GM12872 (cell line): ENCODE measurements around the gene MYO3A.
A peak's percentile ranks its signal among the peaks of the same experiment; 100 is the strongest.

Experiments
- TF ChIP-seq, protein P1 (sequence below): IDR thresholded peaks from 3 replicates; pipeline ENCODE4 v1.5.1; 2011; ENCODE audit warnings: low read depth, mild to moderate bottlenecking, low read length, moderate library complexity; ENCODE audit not compliant: insufficient read depth

Gene MYO3A

DNA sequence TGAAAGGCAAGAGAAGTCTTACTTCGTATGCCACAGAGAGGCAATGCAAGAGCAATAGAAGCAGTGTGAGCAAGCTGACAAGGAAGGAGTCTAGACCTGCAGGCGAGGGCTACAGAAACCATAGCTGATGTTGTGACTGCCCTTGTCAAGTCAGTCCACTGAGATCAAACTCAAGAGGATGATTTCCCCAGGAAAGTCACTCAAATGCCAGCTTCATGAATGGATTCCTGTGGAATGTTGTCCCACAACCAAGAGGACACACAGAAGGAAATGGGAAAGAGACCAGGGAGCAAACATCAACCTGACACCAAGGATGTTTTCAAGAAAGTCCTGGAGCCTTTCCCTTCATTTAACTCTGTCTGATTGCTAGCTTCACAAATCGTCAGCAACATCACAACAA, 204.6 kb downstream of the MYO3A start:
- TF ChIP-seq, protein P1, sequence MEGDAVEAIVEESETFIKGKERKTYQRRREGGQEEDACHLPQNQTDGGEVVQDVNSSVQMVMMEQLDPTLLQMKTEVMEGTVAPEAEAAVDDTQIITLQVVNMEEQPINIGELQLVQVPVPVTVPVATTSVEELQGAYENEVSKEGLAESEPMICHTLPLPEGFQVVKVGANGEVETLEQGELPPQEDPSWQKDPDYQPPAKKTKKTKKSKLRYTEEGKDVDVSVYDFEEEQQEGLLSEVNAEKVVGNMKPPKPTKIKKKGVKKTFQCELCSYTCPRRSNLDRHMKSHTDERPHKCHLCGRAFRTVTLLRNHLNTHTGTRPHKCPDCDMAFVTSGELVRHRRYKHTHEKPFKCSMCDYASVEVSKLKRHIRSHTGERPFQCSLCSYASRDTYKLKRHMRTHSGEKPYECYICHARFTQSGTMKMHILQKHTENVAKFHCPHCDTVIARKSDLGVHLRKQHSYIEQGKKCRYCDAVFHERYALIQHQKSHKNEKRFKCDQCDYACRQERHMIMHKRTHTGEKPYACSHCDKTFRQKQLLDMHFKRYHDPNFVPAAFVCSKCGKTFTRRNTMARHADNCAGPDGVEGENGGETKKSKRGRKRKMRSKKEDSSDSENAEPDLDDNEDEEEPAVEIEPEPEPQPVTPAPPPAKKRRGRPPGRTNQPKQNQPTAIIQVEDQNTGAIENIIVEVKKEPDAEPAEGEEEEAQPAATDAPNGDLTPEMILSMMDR: no peak

DNA sequence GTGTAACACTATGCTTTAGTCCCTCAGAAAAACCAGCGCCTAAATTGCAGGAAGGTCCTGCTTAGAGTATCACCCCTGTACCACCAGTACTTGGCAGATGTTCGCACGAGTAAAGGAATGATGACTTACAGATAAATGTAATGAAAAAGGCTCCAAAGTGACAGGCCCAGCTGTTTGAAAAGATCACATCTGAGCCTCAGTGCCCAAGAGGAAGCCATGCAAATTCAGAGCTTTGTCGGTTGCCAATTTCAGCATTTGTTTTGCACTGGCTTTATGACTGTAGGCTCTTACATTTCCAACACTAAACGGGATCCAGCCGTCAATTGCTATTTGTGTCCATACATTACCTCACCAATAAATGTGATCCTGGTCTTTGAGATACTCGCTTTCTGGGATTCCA, 222.0 kb downstream of the MYO3A start:
- TF ChIP-seq, protein P1: no peak

DNA sequence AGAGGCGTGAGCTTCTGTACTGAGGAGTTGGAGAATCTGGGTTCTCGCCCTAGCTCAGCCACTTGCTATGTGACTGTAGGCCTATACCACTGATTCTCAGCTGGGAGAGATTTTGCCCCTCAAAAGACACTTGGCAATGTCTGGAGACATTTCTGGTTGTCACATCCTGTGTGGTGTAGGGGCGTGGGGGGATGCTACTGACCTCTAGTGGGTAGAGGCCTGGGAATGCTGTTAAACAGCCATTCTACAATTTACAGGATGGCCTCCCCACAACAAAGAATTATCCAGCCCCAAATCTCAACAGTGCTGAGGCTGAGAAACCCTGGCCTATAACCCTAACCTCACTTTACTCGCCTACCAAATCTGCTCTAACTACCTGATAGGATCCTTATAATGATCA, 223.7 kb downstream of the MYO3A start:
- TF ChIP-seq, protein P1: peak; percentile 15; the same call in 1 of the 3 replicates

DNA sequence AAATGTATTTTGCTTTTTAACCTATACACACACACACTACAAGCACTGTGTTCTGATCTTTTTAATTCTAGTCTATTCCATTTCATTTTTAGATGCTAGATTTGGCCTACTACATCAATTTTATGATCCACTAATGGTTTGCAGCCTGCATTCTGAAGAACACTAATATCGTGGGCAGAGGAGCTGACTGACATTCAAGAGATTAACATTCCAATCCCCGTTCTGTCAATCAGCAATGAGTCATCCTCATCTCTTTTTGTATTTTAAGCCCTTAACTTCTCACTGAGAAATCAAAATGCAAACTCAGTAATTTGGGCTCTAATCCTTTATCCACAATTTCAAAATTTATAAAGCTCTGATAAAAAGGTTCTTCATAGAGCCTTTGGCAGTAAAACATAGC, 235.4 kb downstream of the MYO3A start:
- TF ChIP-seq, protein P1: no peak

DNA sequence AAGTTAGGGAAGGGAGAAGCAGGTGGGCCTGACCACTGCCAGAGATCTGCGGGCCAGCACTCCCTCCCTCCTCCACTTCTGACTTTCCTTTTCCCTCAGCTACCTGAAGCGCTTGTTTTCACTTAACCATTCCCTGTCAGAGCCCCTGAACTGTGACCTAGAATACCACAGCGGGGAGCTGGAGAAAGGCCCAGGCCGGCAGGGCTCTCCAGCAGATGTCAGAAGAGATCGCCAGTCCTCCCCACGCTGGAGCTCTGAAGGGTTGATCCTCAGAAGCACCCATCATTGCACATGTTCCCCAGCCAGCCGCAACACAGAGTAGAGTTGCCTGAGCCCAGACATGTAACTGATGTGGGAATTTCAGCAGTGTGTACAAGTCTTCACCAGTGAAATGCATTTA, 238.1 kb downstream of the MYO3A start:
- TF ChIP-seq, protein P1: no peak

DNA sequence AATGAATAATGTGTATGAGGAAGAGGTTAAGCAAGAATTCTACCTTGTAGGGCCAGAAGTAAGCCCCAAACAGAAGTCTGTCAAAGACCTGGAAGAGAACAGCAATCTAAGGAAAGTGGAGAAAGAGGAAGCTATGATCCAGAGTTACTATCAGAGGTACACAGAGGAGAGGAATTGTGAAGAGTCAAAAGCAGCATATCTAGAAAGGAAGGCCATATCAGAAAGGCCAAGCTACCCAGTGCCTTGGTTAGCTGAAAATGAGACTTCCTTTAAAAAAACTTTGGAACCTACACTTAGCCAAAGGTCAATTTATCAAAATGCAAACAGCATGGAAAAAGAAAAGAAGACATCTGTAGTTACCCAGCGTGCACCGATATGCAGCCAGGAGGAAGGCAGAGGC, 239.8 kb downstream of the MYO3A start:
- TF ChIP-seq, protein P1: no peak

DNA sequence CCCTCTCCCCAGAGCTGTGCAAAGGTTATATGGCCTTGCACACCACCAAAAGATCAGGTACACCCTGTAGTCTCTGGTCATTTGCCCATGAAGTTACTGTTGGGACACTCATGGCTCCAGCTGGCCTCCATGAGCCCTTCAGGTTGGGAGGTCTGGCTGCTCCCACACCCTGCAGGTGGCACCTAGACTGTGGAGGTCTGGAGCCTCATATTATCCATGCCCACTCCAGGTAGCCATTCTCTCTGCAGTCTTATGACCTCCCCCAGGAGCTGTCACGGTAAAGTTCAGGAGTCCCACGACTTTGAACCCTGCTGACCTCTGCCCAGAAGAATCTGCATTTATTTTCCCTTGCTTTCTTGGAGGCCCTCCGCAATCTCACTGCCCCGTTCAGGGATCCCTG, 243.3 kb downstream of the MYO3A start:
- TF ChIP-seq, protein P1: no peak

DNA sequence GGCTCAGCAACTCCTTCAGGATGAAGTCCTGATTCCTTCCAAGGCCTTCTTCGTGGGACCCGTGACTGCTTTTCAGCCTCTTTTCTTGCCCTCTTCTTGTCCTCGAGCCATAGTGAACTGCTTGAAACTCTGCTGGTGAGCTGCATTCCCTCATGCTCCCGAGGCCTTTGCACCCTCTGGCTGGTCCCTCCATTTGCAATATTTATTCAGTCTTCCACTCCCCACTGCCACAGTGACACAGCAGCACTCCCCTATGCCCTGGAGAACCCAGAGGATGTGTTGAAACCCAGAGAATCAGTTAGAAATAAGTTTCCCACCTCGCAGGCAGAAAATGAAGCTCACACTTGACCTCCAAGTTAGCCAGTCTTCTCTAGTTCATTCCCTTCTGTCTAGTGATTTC, 260.2 kb downstream of the MYO3A start:
- TF ChIP-seq, protein P1: no peak
